GM18502 (cell line): Measurements from ENCODE around the gene FRMD8.
"Not testable (repeated sequence)": the region's sequence is repeated elsewhere in the genome, so short reads cannot be mapped to it uniquely, and the experiment has no call there.

Experiments
- ATAC-seq: cut with Tn5 transposase; IDR thresholded peaks from one replicate; pipeline ENCODE4 v1.9.1; 2021; ENCODE audit warnings: mild to moderate bottlenecking; ENCODE audit not compliant: unreplicated experiment, poor library complexity

Gene FRMD8

DNA sequence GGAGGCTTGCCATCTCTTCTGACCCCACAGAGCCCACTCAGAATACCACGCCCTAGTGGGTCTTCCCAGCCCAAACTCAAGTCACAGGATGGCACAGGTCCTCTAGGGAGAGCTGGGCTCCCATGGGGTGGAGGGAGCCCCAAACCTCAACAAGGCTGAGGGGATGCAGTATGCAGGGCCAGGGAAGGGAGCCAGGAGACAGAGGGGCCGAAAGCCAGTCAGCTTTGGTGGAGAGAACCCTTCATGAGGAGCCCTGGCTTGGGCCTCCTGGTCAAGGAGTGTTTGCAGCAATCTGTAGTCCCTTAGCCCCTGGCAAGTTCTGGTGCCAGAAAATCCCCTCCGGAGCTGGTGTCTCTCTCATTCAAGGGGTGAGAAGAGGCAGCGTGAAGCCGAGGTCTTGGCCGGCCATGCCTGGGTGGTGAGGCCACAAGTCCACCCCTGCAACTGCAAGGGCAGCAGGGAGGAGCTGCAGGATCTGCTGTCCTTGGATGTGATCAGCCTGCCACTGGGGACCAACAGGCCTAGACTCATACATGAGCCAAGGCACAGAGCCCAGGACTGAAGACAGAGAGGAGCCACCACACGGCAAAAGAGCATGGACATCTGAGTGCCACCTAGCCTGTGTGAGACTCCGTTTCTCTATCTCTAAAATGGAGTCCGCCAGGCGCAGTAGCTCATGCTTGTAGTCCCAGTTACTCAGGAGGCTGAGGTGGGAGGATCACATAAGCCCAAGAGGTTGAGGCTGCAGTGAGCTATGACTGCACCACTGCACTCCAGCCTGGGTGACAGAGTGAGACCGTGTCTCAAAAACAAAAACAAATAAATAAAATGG is 60.2 kb downstream of the FRMD8 start:
- ATAC-seq: no peak

DNA sequence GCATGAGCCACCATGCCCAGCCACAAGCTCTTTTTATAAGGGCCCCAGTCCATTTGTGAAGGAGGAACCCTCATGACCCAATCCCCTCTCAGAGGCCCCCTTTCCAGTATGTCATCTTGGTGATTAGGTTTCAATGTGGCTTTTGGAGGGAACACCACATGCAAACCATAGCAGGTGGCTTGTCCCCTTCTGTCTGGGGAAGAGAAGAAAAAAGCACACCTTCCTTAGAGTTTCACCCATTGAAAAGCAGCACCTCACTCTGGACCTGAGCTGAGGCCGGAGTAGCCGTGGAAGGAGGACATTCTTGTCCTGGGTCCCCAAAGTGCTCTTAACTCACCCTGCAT is 61.6 kb downstream of the FRMD8 start:
- no peak for ATAC-seq

GRCh38 chr11:65448418-65449105 is 62.1 kb downstream of the FRMD8 start:
- no peak for ATAC-seq

- ATAC-seq: not testable (repeated sequence)
Measured at GRCh38 chr11:65451301-65451700, 64.9 kb downstream of the FRMD8 start.

GRCh38 chr11:65452259-65452658 is 65.8 kb downstream of the FRMD8 start:
- not testable (repeated sequence) for ATAC-seq

- ATAC-seq: no peak
Measured at GRCh38 chr11:65452806-65453490, 66.5 kb downstream of the FRMD8 start.

GRCh38 chr11:65454311-65454695 is 67.9 kb downstream of the FRMD8 start:
- ATAC-seq: no peak

- ATAC-seq: peak; percentile 86
Measured at GRCh38 chr11:65454696-65455456, 68.4 kb downstream of the FRMD8 start.

GRCh38 chr11:65456418-65456817 is 70.0 kb downstream of the FRMD8 start:
- ATAC-seq: no peak

DNA sequence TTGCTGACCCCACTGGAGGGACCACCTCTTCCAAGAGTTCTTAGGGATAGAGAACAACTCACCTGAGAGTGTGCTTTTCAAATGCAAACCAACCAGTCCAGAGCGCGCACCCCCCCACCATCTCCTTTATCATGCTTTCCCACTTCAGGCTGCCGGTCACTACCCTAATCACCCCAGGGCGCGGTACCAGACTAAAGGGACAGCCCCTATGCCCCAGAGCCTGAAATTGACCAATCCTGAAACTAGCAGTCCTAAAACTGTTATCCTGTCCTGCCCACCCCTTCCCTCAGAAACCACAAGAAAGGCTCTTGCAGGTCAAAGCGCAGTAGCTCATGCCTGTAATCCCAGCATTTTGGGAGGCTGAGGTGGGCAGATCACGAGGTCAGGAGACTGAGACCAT is 73.1 kb downstream of the FRMD8 start:
- no peak for ATAC-seq
